IMR-90 (cell line): Measurements from ENCODE around the gene ST6GALNAC2.

Source experiments
- BHLHE40 ChIP-seq: fragments of 150-350 bp; IDR thresholded peaks from 2 replicates; pipeline ENCODE4 v1.6.1; 2016; ENCODE audit warnings: mild to moderate bottlenecking, low read depth, low read length
- CEBPB ChIP-seq: IDR thresholded peaks from 2 replicates; pipeline ENCODE4 v1.6.1; 2012; ENCODE audit warnings: low read depth, low read length, improper control_type of control experiment
- CTCF ChIP-seq: conservative IDR thresholded peaks from 2 replicates; pipeline ENCODE4 v1.5.1; 2012; ENCODE audit warnings: mild to moderate bottlenecking, low read depth, low read length, improper control_type of control experiment
- FOS ChIP-seq: fragments of 150-350 bp; IDR thresholded peaks from 2 replicates; pipeline ENCODE4 v1.6.1; 2016; ENCODE audit warnings: low read depth, low read length
- MAZ ChIP-seq: IDR thresholded peaks from 2 replicates; pipeline ENCODE4 v1.6.1; 2012; ENCODE audit warnings: low read depth, mild to moderate bottlenecking, low read length, improper control_type of control experiment, moderate library complexity, borderline replicate concordance
- POLR2A ChIP-seq: IDR thresholded peaks from 2 replicates; pipeline ENCODE4 v1.6.1; 2012; ENCODE audit warnings: mild to moderate bottlenecking, low read depth, low read length
- RAD21 ChIP-seq: IDR thresholded peaks from 2 replicates; pipeline ENCODE4 v1.6.1; 2012; ENCODE audit warnings: low read length, improper control_type of control experiment
- RCOR1 ChIP-seq: IDR thresholded peaks from 2 replicates; pipeline ENCODE4 v1.6.1; 2012; ENCODE audit warnings: mild to moderate bottlenecking, low read length, improper control_type of control experiment; ENCODE audit not compliant: insufficient replicate concordance
- USF2 ChIP-seq: fragments of 150-350 bp; IDR thresholded peaks from 2 replicates; pipeline ENCODE4 v1.6.1; 2017; ENCODE audit warnings: mild to moderate bottlenecking, antibody characterized with exemption, low read length, low read depth

GRCh38 chr17:76588182-76588581 is 2.5 kb upstream of the ST6GALNAC2 start:
- TF ChIP-seq MAZ (no peak), CTCF (no peak), RCOR1 (no peak), POLR2A (no peak), USF2 (no peak), RAD21 (no peak), FOS (no peak), BHLHE40 (no peak), CEBPB (no peak)
